OCI-LY7 (cell line): ENCODE measurements around the gene SAP25.

Experiments used
- CTCF ChIP-seq: fragments of 200-600 bp; sonication (generic); conservative IDR thresholded peaks from 2 replicates; pipeline ENCODE4 v1.5.1; 2014; ENCODE audit warnings: mild to moderate bottlenecking, antibody characterized with exemption, low read length, moderate library complexity, mixed read lengths
- EZH2phosphoT487 ChIP-seq: fragments of 200-600 bp; sonication (generic); IDR thresholded peaks from 2 replicates; pipeline ENCODE4 v1.6.1; 2018; ENCODE audit warnings: low read depth, borderline replicate concordance, mild to moderate bottlenecking, mixed run types, antibody characterized with exemption, low read length, moderate library complexity, mixed read lengths

DNA sequence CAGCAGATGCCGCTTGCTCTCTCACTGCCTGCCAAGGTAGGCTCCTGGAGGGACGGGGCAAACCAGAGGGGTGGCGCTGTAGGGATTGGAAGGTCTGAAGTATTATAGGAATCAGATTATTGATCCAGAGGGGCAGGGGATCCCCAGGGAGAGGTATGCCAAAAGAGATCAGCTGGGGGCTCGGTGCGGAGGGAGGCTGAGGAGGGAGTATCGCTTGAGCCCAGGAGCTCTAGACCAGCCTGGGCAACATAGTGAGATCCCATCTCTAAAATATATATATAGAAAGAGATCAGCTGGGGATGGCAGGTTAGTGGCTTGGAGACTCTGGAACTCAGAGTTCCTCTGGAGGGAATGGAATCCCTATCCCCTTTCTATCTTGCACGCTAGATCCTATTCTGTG is 21.5 kb upstream of the SAP25 start:
- TF ChIP-seq CTCF: no peak
- TF ChIP-seq EZH2phosphoT487: no peak
